IPS-15b (cell line): Measurements from ENCODE around the gene C12orf76.
"Not testable (repeated sequence)": the region's sequence is repeated elsewhere in the genome, so short reads cannot be mapped to it uniquely, and the experiment has no call there.

Experiments used
- H3K27me3 ChIP-seq: one replicate; pipeline ENCODE4 v1.6.1; 2013; ENCODE audit warnings: low read length; ENCODE audit not compliant: control insufficient read depth, insufficient read depth
- H3K36me3 ChIP-seq: one replicate; pipeline ENCODE4 v1.6.1; 2013; ENCODE audit warnings: low read length; ENCODE audit not compliant: control insufficient read depth, insufficient read depth
- H3K4me1 ChIP-seq: one replicate; pipeline ENCODE4 v1.6.1; 2013; ENCODE audit warnings: mild to moderate bottlenecking, low read length; ENCODE audit not compliant: control insufficient read depth, insufficient read depth
- H3K4me3 ChIP-seq: one replicate; pipeline ENCODE4 v1.5.1; 2013; ENCODE audit warnings: low read depth, low read length
- H3K9ac ChIP-seq: one replicate; pipeline ENCODE4 v1.6.1; 2013; ENCODE audit warnings: low read depth, mild to moderate bottlenecking, low read length
- H3K9me3 ChIP-seq: one replicate; pipeline ENCODE4 v1.6.1; 2013; ENCODE audit warnings: mild to moderate bottlenecking, low read length; ENCODE audit not compliant: control insufficient read depth, insufficient read depth

Gene C12orf76

DNA sequence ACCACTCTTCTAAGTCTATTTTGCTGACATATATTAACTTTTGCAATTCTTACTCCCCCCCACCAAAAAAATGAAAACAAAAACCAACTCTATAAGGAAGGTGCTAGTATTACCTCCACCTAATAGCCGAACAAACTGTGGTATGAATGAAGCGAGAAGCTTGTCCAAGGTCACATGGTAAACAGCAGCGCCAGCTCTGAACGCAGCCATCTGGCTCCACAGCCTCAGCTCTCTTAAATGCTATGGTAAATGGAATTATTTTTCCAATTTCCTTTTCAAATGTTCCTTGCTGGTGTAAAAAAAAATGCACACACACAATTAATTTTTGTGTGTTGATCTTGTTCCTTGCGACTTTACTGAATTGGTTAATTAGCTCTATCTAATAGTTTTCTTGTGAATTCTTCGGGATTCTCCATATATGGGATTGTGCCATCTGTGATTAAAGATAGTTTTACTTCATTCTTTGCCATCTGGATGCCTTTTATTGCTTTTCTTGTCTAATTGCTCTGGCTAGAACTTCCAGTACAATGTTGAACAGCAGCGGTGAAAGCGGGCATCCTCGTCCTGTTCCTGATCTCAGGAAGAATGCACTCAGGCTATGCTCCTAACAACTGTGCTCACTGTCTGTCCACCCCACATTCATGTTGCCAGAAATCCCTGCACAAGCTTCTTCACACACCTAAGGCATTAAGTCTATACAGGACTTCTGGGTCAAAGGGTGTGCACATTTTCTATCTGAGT, 10.7 kb upstream of the C12orf76 start:
- Histone ChIP-seq H3K4me3 (no peak overlapping the region), H3K27me3 (no peaks in the 10 kb centered on the region), H3K9me3 (no peaks in the 10 kb centered on the region), H3K4me1 (peaks cover 2% of the 10 kb centered on the region), H3K9ac (no peak overlapping the region), H3K36me3 (no peaks in the 10 kb centered on the region)

- not testable (repeated sequence) for H3K4me1 ChIP-seq, H3K9ac ChIP-seq, H3K36me3 ChIP-seq, H3K9me3 ChIP-seq, H3K4me3 ChIP-seq, H3K27me3 ChIP-seq
Observed at GRCh38 chr12:110056643-110057042, 8.3 kb upstream of the C12orf76 start.

- not testable (repeated sequence) for H3K4me1 ChIP-seq, H3K9ac ChIP-seq, H3K36me3 ChIP-seq, H3K4me3 ChIP-seq, H3K27me3 ChIP-seq, H3K9me3 ChIP-seq
Observed at GRCh38 chr12:110055375-110056352, 7.3 kb upstream of the C12orf76 start.

DNA sequence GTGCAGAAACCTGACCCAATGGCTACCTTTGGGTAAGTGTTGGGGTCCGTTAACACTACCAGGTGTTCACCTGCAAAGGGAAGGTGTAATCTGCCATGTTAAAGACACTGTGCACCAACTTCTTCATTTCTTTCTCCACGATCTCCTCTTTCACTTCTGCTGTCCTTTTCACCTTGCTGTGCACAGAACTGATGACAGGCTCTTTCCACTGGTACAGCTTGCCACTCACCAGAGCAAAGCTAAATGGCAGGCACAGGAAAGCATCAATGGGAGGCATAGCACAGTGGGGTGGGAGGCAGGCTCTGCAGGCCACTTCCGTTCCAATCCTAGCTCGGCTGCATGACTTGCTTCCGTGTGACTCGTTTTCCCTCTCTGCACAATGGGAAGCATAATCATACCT, 2.6 kb upstream of the C12orf76 start:
- H3K27me3 ChIP-seq, result no peaks in the 10 kb centered on the region
- no peaks in the 10 kb centered on the region for H3K36me3 ChIP-seq
- H3K9ac ChIP-seq, result no peak overlapping the region
- no peaks in the 10 kb centered on the region for H3K4me1 ChIP-seq
- H3K9me3 ChIP-seq, result no peaks in the 10 kb centered on the region
- no peak overlapping the region for H3K4me3 ChIP-seq

DNA sequence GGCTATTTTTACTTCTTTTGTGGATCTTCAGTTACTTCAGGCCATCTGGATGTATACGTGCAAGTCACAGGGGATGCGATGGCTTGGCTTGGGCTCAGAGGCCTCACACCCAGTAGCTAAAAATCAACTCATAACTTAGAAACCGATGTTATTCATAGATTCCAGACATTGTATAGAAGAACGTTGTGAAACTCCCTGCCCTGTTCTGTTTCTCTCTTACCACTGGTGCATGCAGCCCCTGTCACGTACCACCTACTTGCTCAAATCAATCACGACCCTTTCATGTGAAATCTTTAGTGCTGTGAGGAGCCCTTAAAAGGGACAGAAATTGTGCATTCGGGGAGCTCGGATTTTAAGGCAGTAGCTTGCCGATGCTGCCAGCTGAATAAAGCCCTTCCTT, 1.3 kb upstream of the C12orf76 start:
- not testable (repeated sequence) for H3K27me3 ChIP-seq, H3K9ac ChIP-seq, H3K4me1 ChIP-seq, H3K4me3 ChIP-seq, H3K36me3 ChIP-seq, H3K9me3 ChIP-seq

- not testable (repeated sequence) for H3K4me1 ChIP-seq, H3K9ac ChIP-seq
- H3K4me3 ChIP-seq, result peak overlapping the region; percentile 86
Observed at GRCh38 chr12:110049034-110049433, 712 bp upstream of the C12orf76 start.

DNA sequence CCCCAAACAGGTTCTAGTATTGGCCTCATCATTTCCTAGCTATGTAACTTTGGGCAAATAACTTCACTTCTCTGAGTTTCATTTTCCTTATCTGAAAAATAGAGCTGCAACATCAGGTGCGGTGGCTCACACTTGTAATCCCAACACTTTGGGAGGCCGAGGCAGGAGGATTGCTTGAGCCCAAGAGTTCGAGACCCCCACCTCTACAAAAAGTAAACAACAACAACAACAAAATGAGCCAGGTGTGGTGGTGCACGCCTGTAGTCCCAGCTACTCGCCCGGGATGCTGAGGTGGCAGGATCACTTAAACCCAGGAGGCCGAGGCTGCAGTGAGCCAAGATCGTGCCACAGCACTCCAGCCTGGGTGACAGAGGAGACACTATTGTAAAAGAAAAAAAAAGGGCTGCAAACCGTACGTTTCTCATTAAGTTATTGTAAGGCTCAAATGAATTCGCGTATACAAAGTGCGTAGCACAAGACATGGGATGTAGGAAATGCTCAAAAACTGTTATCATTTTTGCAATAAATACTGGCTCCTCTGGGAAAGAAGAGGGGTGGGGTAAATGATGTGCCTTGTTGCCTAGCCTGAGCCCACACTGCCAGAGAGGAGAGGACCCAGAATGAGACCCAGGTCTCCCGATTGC, 903 bp downstream of the C12orf76 start:
- no peaks in the 10 kb centered on the region for H3K9me3 ChIP-seq
- H3K27me3 ChIP-seq, result no peaks in the 10 kb centered on the region
- H3K4me3 ChIP-seq, result peak overlapping the region; percentile 86
- H3K4me1 ChIP-seq, result no peaks in the 10 kb centered on the region
- peak overlapping the region; percentile 62 for H3K9ac ChIP-seq
- H3K36me3 ChIP-seq, result no peaks in the 10 kb centered on the region

More at GRCh38 chr12:110049034-110049433, 712 bp upstream of the C12orf76 start:
- H3K36me3 ChIP-seq, H3K27me3 ChIP-seq, H3K9me3 ChIP-seq: not testable (repeated sequence)

- Histone ChIP-seq H3K36me3 (no peaks in the 10 kb centered on the region), H3K4me3 (no peak overlapping the region), H3K27me3 (no peaks in the 10 kb centered on the region), H3K9me3 (no peaks in the 10 kb centered on the region), H3K9ac (no peak overlapping the region), H3K4me1 (no peaks in the 10 kb centered on the region)
Observed at GRCh38 chr12:110046451-110047187, 1.7 kb downstream of the C12orf76 start.

GRCh38 chr12:110042264-110042663, 6.1 kb downstream of the C12orf76 start:
- Histone ChIP-seq H3K36me3 (no peaks in the 10 kb centered on the region), H3K4me1 (peaks cover 4% of the 10 kb centered on the region), H3K4me3 (no peak overlapping the region), H3K27me3 (no peaks in the 10 kb centered on the region), H3K9me3 (no peaks in the 10 kb centered on the region), H3K9ac (no peak overlapping the region)

DNA sequence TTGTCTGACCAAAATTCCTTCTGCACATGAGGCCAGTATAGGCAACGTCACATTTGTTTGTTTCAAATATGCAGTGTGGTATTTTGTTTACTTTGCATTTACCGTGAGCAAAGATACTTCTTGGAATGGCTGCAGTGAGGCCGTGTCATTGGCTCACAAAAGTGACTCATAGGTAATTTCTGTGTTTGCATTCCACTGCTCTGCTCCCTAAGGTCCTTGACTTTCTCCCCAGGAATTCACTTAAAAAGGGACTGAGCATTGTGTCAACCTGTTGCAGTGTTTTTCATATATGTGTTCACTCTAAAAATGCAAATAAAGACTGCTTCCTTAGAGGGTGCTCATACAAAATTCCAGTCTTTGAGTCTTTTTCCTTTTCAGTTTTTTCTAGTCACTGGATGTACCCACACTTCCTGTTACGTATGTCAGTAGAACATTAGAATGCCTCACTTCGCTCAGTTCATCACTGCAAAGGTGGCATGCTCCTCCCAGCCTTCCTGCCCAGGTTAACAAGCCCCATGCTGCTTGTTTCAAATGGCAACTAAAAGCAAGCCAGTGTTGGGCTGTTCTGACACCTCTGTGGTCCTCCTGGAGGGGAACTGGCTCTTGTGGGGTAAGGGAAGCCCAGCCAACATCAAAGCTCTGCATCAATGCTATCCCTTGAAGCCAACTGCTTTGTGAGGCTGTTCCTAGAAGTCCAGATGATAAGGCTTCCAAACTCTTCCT, 9.1 kb downstream of the C12orf76 start:
- no peak overlapping the region for H3K4me3 ChIP-seq
- peaks cover 4% of the 10 kb centered on the region for H3K4me1 ChIP-seq
- H3K9me3 ChIP-seq, result no peaks in the 10 kb centered on the region
- no peaks in the 10 kb centered on the region for H3K36me3 ChIP-seq
- H3K9ac ChIP-seq, result no peak overlapping the region
- H3K27me3 ChIP-seq, result no peaks in the 10 kb centered on the region

- no peak overlapping the region for H3K4me3 ChIP-seq
- H3K9ac ChIP-seq, result no peak overlapping the region
- no peaks in the 10 kb centered on the region for H3K9me3 ChIP-seq
- H3K27me3 ChIP-seq, result no peaks in the 10 kb centered on the region
- H3K36me3 ChIP-seq, result no peaks in the 10 kb centered on the region
- peaks cover 4% of the 10 kb centered on the region for H3K4me1 ChIP-seq
Observed at GRCh38 chr12:110038741-110039084, 9.6 kb downstream of the C12orf76 start.
